Iris pigment epithelial cell (primary cell): Measurements from ENCODE around the gene AIMP1.
A peak's percentile ranks its signal among the peaks of the same experiment; 100 is the strongest.
"Not testable (repeated sequence)": the region's sequence is repeated elsewhere in the genome, so short reads cannot be mapped to it uniquely, and the experiment has no call there.

Experiments used
- DNase-seq: peaks from one replicate; pipeline ENCODE4 v3.0.0-alpha.2; 2011; ENCODE audit warnings: low read depth

The AIMP1 gene

GRCh38 chr4:106312997-106313522, 3.3 kb upstream of the AIMP1 start:
- no peak for DNase-seq

GRCh38 chr4:106314960-106315359, 1.4 kb upstream of the AIMP1 start:
- no peak for DNase-seq

- peak; percentile 37 for DNase-seq
These were observed 828 bp upstream of the AIMP1 start for GRCh38 chr4:106315476-106315967.

GRCh38 chr4:106316773-106317409, 541 bp downstream of the AIMP1 start:
- DNase-seq, result peak; percentile 9

GRCh38 chr4:106317815-106318214, 1.5 kb downstream of the AIMP1 start:
- no peak for DNase-seq

- DNase-seq, result no peak
These were observed 2.2 kb downstream of the AIMP1 start for GRCh38 chr4:106318511-106318910.

- no peak for DNase-seq
These were observed 3.9 kb downstream of the AIMP1 start for GRCh38 chr4:106320235-106320634.

GRCh38 chr4:106321168-106321567, 4.8 kb downstream of the AIMP1 start:
- DNase-seq, result not testable (repeated sequence)

GRCh38 chr4:106321814-106322213, 5.5 kb downstream of the AIMP1 start:
- DNase-seq, result not testable (repeated sequence)

GRCh38 chr4:106323119-106323518, 6.8 kb downstream of the AIMP1 start:
- no peak for DNase-seq

GRCh38 chr4:106325800-106326199, 9.4 kb downstream of the AIMP1 start:
- DNase-seq, result peak; percentile 15

GRCh38 chr4:106329041-106329618, 12.8 kb downstream of the AIMP1 start:
- peak; percentile 66 for DNase-seq

GRCh38 chr4:106333186-106333585, 16.8 kb downstream of the AIMP1 start:
- DNase-seq, result no peak

GRCh38 chr4:106334741-106335470, 18.6 kb downstream of the AIMP1 start:
- DNase-seq, result no peak

- no peak for DNase-seq
These were observed 20.3 kb downstream of the AIMP1 start for GRCh38 chr4:106336618-106337017.

GRCh38 chr4:106337916-106338315, 21.6 kb downstream of the AIMP1 start:
- DNase-seq, result no peak

GRCh38 chr4:106338671-106339070, 22.3 kb downstream of the AIMP1 start:
- no peak for DNase-seq

GRCh38 chr4:106339431-106339830, 23.1 kb downstream of the AIMP1 start:
- DNase-seq, result no peak

- DNase-seq, result no peak
These were observed 24.4 kb downstream of the AIMP1 start for GRCh38 chr4:106340774-106341173.

- no peak for DNase-seq
These were observed 27.7 kb downstream of the AIMP1 start for GRCh38 chr4:106343865-106344646.

- DNase-seq, result peak; percentile 69
These were observed 28.3 kb downstream of the AIMP1 start for GRCh38 chr4:106344647-106344970.

GRCh38 chr4:106347167-106347566, 30.8 kb downstream of the AIMP1 start:
- no peak for DNase-seq
